ENCODE measurements around the gene FAAH. TPM values are rescaled to one million over a fixed set of nuclear protein-coding genes. Genes with fewer than 3 reads are reported as not detected.

FAAH gene
- total and polyA plus RNA-seq, 2 of the 13 experiments (the other 11 are each of a cell fraction or from before 2014, with no cell fraction given): 5.4 to 11.0 TPM

DNA sequence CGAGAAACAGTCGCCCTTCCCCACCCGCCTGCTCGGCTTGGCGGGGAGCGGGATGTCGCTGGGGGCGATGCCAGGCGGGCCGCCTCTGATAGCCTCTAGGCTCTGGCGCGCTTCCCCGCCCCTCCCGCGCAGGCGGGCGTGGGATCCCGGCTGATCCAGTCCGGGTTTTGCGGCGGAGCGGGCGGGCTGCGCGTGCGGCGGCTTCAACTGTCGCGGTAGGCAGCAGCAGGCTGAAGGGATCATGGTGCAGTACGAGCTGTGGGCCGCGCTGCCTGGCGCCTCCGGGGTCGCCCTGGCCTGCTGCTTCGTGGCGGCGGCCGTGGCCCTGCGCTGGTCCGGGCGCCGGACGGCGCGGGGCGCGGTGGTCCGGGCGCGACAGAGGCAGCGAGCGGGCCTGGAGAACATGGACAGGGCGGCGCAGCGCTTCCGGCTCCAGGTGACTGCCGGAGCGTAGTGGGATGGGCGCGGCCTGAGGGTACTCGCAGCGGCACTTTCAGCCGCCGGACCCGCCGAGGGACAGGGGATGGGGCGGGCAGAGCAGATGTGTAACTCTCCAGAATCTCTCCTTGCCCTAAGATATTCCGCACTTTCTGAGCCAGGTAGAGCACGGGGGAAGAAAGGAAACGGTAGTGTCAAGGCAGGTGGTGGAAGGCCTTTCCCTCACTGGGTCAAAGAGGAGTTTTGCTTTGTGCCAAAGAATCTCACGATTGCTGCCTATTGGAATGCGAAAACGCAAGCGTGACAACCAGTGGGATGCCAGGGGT is at the start of gene FAAH (continued):
- TF ChIP-seq, protein P1, sequence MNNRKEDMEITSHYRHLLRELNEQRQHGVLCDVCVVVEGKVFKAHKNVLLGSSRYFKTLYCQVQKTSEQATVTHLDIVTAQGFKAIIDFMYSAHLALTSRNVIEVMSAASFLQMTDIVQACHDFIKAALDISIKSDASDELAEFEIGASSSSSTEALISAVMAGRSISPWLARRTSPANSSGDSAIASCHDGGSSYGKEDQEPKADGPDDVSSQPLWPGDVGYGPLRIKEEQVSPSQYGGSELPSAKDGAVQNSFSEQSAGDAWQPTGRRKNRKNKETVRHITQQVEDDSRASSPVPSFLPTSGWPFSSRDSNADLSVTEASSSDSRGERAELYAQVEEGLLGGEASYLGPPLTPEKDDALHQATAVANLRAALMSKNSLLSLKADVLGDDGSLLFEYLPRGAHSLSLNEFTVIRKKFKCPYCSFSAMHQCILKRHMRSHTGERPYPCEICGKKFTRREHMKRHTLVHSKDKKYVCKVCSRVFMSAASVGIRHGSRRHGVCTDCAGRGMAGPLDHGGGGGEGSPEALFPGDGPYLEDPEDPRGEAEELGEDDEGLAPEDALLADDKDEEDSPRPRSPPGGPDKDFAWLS (CRISPR knock-in tag; IDR thresholded peaks at IDR 0.05; ENCODE audit: borderline replicate concordance): no peak
- 0 out of 2 replicates have a peak, but pooled peaks have one; percentile 55 for TF ChIP-seq STAT5B (CRISPR knock-in tag; IDR thresholded peaks at IDR 0.05)
- TF ChIP-seq TEAD3 (CRISPR knock-in tag; optimal IDR thresholded peaks at IDR 0.05; ENCODE audit: borderline replicate concordance): peak; percentile 47
- no peak for TF ChIP-seq SSRP1 (CRISPR knock-in tag; IDR thresholded peaks at IDR 0.05)
- no peak for TF ChIP-seq ZNF280D (CRISPR knock-in tag; IDR thresholded peaks at IDR 0.05)
- TF ChIP-seq NFRKB (IDR thresholded peaks at IDR 0.05): no peak
- peak; percentile 60; the same call in 1 of the 2 replicates for TF ChIP-seq ZNF704 (CRISPR knock-in tag; IDR thresholded peaks at IDR 0.05; ENCODE audit: borderline replicate concordance)
- TF ChIP-seq GABPA (IDR thresholded peaks at IDR 0.05; ENCODE audit: low read depth, low read length): no peak
- TF ChIP-seq GABPA (CRISPR knock-in tag; IDR thresholded peaks at IDR 0.05; ENCODE audit: low read depth): no peak
- no peak for TF ChIP-seq FOXJ3 (CRISPR knock-in tag; IDR thresholded peaks at IDR 0.05; ENCODE audit: borderline replicate concordance)
- peak; percentile 71; the same call in 1 of the 2 replicates for TF ChIP-seq UBTF (CRISPR knock-in tag; IDR thresholded peaks at IDR 0.05)
- no peak for TF ChIP-seq SETDB1 (CRISPR knock-in tag; IDR thresholded peaks at IDR 0.05; ENCODE audit: borderline replicate concordance)
- no peak for TF ChIP-seq ZNF597 (CRISPR knock-in tag; IDR thresholded peaks at IDR 0.05)
- no peak for TF ChIP-seq TIGD3 (CRISPR knock-in tag; IDR thresholded peaks at IDR 0.05; ENCODE audit: borderline replicate concordance)
- TF ChIP-seq, protein P2, sequence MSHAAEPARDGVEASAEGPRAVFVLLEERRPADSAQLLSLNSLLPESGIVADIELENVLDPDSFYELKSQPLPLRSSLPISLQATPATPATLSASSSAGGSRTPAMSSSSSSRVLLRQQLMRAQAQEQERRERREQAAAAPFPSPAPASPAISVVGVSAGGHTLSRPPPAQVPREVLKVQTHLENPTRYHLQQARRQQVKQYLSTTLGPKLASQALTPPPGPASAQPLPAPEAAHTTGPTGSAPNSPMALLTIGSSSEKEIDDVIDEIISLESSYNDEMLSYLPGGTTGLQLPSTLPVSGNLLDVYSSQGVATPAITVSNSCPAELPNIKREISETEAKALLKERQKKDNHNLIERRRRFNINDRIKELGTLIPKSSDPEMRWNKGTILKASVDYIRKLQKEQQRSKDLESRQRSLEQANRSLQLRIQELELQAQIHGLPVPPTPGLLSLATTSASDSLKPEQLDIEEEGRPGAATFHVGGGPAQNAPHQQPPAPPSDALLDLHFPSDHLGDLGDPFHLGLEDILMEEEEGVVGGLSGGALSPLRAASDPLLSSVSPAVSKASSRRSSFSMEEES (CRISPR knock-in tag; IDR thresholded peaks at IDR 0.05): peak; percentile 76
- peak; percentile 64; the same call in 1 of the 2 replicates for TF ChIP-seq POLR2G (IDR thresholded peaks at IDR 0.05; ENCODE audit: low read depth, low read length)
